SW 1271 (cell line): ENCODE results near the gene ARFGAP1.

ENCODE experiments used
- DNase-seq, 2 experiments: peaks; one replicate each; lab custom pipeline; 2025; lab: John Stamatoyannopoulos, UW

The ARFGAP1 gene

DNA sequence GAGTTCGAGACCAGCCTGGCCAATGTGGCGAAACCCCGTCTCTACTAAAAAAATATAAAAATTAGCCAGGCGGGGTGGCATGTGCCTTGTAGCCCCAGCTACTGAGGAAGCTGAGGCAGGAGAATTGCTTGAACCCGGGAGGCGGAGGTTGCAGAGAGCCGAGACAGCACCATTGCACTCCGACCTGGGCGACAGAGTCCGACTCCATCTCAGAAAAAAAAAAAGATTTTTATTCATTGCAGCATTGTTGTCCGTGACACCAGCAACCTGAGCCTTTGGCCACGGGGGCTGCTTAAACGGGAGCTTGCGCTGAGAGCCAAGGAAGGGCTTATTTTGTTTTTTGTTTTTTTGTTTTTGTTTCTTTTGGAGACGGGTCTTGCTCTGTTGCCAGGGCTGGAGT lies 7.3 kb downstream of the ARFGAP1 start:
- no peak for DNase-seq

DNA sequence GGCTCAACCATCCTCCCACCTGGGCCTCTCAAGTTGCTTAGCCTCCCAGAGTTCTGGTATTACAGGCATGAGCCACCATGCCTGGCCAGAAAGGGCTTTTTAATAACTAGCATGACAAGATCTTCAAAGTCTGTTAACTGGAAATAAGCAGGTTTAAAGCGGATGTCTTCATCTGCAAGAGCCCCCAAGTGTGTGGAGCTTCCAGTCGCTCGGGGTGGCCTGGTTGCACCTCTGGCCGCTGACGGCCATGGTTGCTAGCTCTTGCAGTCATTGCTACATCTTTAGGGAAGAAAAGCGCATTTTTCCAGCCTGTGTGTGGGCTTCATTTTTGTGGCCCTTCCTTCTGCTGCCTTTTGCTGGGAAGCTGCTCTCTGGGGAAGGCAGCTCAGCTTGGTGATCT lies 7.8 kb downstream of the ARFGAP1 start:
- DNase-seq, result no peak

- DNase-seq, result no peak
These were observed 8.4 kb downstream of the ARFGAP1 start for GRCh38 chr20:63280929-63281545.

DNA sequence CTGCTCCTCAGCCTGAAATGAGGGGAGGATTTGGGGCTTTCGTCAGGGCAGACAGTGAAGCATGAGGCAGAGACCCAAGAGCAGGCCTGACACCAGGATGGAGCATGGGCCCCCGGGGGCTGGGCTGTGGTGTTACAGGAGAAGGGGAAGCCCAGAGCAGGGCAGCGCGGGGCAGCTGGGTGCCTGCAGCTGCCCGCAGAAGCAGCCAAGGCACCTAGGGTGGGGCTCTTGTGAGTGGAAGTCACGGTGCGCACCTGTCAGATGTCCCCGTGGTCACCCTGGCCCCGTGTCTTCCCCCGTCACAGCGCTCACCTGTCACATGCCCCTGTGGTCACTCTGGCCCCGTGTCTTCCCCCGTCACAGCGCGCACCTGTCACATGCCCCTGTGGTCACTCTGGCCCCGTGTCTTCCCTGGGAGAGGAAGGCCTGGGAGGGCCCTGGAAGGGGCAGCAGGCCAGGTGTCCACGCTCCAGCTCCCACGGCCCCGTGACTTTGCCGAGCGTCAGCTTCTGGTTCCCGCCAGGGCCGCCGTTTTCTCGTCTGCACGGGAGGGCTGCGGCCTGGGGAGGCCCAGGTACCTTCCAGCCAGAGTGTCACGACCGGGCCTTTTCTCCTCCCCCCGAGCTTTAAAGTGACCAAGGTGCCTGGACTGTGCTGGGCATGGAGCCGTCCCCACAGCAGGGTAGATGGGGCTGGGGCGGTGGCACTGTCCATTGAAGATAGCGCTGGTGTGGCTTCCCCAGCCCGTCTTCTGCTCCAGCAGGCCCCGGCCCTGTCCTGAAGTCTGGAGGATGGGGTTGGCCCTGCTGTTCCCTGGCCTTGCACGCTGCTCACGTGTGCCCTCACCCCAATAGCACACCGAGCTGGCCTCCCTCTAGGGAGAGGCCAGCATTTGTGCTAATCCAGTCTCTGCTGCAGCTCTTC lies 9.4 kb downstream of the ARFGAP1 start:
- no peak for DNase-seq

- DNase-seq, result no peak
These were observed 10.3 kb downstream of the ARFGAP1 start for GRCh38 chr20:63282946-63283345.

- DNase-seq, result no peak
These were observed 10.9 kb downstream of the ARFGAP1 start for GRCh38 chr20:63283397-63284082.

DNA sequence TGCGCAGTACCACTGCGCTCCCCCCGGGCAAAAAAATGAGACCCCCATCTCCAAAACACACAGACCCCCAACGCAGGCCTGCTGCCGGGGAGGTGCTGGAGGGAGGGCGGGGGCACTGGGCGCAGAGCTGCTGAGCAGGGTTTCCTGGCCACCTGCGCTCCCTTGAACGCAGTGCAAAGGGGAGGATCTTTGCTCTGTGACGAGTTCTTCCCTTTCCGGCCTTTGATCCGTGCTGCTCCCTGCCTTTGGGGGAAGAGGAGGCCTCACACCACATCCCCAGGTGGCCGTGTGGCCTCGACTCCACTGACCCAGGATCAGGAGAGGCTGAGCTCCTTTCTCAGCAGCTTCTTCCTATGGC lies 11.4 kb downstream of the ARFGAP1 start:
- DNase-seq, result no peak

DNA sequence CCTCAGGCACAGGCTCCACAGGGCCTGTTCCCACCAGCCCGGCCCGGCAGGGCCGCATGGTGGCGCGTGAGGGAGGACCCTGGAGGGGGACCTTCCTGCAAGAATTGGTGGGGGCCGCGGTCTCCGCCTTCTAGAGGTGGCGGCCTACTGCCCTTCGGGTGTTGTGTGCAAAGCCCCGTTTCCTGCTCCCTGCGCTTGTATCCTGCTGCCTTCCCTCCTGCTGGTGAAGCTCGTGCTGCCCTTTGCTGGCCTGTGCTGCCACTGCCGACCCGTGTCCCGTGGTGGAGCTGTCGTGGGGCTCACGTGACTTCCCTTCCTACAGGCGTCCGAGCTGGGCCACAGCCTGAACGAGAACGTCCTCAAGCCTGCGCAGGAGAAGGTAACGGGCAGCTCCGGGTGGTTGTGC lies 11.9 kb downstream of the ARFGAP1 start:
- DNase-seq, result no peak

GRCh38 chr20:63284981-63285524 lies 12.4 kb downstream of the ARFGAP1 start:
- DNase-seq, result no peak

DNA sequence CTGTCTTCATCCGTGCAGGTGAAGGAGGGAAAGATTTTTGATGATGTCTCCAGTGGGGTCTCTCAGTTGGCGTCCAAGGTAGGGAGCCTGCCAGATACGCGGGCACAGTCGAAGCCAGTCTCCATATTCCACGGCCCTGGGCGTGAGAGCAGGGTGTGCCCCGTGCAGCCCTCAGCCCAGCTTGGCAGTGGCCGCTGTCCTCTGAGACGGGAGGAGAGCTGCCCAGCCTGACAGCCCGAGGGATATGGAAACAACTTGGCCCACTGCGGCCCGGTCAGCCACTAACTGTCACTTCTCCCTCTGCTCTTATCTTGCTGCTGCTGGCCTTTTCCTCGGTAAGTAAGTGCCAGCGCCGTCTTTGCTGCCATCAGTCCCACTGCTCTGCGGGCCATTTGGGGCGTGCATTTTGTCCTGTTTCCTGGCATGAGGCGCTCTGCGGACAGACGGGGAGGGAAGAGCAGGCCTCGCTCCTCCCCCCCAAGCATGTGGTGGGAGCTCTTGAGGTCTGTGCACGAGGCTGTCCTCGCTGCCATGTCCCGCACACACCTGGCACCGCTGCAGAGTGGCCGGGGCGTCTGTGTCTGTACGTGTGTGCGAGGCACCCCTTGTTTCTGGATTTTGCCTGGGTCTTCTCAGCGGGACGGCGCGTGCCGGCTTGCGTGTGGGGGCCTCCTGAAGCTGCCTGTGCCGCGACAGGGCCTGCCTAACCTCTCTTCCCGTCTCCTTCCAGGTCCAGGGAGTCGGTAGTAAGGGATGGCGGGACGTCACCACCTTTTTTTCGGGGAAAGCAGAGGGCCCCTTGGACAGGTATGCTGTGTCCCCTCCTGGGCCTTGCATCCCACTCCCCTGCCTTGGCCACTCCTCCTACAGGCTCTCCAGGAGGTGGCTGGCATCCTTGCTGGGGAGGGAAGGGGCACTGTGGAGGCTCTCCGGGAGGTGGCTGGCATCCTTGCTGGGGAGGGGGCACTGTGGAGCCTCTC lies 13.3 kb downstream of the ARFGAP1 start:
- DNase-seq, result no peak

- DNase-seq, result no peak
These were observed 14.4 kb downstream of the ARFGAP1 start for GRCh38 chr20:63286781-63287696.

GRCh38 chr20:63287697-63288580 lies 15.3 kb downstream of the ARFGAP1 start:
- no peak for DNase-seq

- DNase-seq, result no peak
These were observed 16.1 kb downstream of the ARFGAP1 start for GRCh38 chr20:63288581-63289251.

GRCh38 chr20:63289311-63290135 lies 16.9 kb downstream of the ARFGAP1 start:
- DNase-seq, result no peak

DNA sequence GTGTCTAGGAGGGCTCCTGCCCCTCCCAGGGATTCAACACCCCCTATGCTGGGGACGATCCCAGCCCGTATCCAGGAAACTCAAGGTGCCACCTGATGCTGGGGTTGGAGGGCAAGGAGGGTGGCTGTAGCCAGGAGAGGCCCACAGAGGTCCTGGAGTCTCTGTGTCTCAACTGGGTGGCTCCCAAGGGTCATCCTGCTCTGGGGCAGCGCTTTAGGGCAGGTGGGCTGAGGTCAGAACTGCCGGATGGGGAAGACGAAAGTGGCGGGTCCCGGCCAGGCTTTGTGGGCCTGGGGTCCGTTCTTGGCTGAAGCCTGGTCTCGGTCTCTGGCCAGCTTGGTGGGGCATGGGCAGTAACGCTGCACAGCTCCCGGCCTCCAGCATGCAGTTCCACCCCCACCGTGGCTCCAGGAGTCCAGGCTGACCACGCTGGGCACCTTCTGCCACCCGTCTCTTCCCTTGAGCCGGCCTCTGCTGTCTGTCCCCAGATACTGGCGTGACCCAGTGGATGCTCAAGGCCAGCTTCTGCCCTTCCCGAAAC lies 17.6 kb downstream of the ARFGAP1 start:
- DNase-seq, result no peak

- no peak for DNase-seq
These were observed 18.3 kb downstream of the ARFGAP1 start for GRCh38 chr20:63290677-63291472.

DNA sequence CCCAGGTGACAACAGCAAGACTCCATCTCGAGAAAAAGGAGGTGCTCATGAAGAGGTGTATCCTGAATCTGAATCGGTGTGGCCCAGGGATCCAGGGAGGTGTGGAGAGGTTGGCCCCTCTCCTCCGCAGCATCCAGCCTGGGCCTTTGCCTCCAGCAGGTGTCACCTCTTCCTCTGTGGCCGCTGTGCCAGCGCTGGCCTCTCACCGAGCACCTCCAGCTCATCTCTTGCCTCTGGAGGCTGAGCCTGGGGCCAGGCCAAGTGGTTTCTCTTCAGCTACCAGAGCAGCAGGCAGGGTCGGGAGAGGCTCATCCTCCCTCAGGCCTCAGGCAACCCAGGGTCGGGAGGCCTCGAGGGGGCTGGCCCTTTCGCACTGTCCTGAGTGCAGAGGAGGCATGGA lies 19.2 kb downstream of the ARFGAP1 start:
- no peak for DNase-seq
